CD4-positive, alpha-beta T cell (primary cell): ENCODE measurements around the gene ABL1. TPM values are rescaled to one million over a fixed set of nuclear protein-coding genes. Genes with fewer than 3 reads are reported as not detected.

Source experiments
- ATAC-seq: fragments of 200-7000 bp; cut with Tn5 transposase; one replicate; pipeline ENCODE4 v1.10.0; 2022; ENCODE audit warnings: mild to moderate bottlenecking; ENCODE audit not compliant: poor library complexity
- CTCF ChIA-PET: fragments of 350-600 bp; sonication (Branson Sonifier 250); formaldehyde crosslinking; loops from one replicate; lab custom pipeline; 2021; ENCODE audit warnings: antibody characterized with exemption, inconsistent platforms; lab: Charles Lee
- POLR2A ChIA-PET: fragments of 350-600 bp; sonication (Branson Sonifier 250); formaldehyde crosslinking; loops from one replicate; lab custom pipeline; 2021; ENCODE audit warnings: antibody characterized with exemption, inconsistent platforms; lab: Charles Lee
- DNase-seq, 14 experiments: peaks; one replicate each; pipeline ENCODE4 v3.0.0-alpha.2; 2013 to 2020; ENCODE audit warnings: mixed read lengths in 2 of 14
- H3K27ac ChIP-seq, 2 donors: one replicate each; pipeline versions ENCODE4 v1.5.1 to v1.7.0; 2013; ENCODE audit warnings: low read length in 2 of 2, low read depth in 1 of 2, mild to moderate bottlenecking in 1 of 2
- H3K27me3 ChIP-seq, 2 experiments: 1 replicate in 1 of 2; 2 replicates in 1 of 2; pipeline versions ENCODE4 v1.6.1 to v1.7.0; 2013; ENCODE audit warnings: low read length in 2 of 2, control low read depth in 1 of 2, mild to moderate bottlenecking in 1 of 2, moderate library complexity in 1 of 2; ENCODE audit not compliant: insufficient read depth in 2 of 2, control insufficient read depth in 1 of 2
- H3K36me3 ChIP-seq: one replicate; pipeline ENCODE4 v1.6.1; 2013; ENCODE audit warnings: low read length, control low read depth; ENCODE audit not compliant: insufficient read depth
- H3K4me1 ChIP-seq: one replicate; pipeline ENCODE4 v1.6.1; 2013; ENCODE audit warnings: low read length, control low read depth; ENCODE audit not compliant: insufficient read depth
- H3K4me3 ChIP-seq: one replicate; pipeline ENCODE4 v1.5.1; 2013; ENCODE audit warnings: mild to moderate bottlenecking, low read length, moderate library complexity
- H3K9me3 ChIP-seq, 2 experiments: 1 replicate in 1 of 2; 2 replicates in 1 of 2; pipeline versions ENCODE4 v1.6.1 to v1.7.0; 2013; ENCODE audit warnings: low read length in 2 of 2, mild to moderate bottlenecking in 2 of 2, control low read depth in 1 of 2, moderate library complexity in 1 of 2; ENCODE audit not compliant: control insufficient read depth in 1 of 2, insufficient read depth in 1 of 2
- H3K27ac Mint-ChIP-seq: one replicate; pipeline ENCODE4 v1.8.0; 2020; ENCODE audit warnings: mixed read lengths
- H3K27me3 Mint-ChIP-seq: one replicate; pipeline ENCODE4 v1.8.0; 2021; ENCODE audit warnings: mixed read lengths
- H3K36me3 Mint-ChIP-seq: one replicate; pipeline ENCODE4 v1.8.0; 2021; ENCODE audit warnings: low read depth, mixed read lengths
- H3K4me1 Mint-ChIP-seq: one replicate; pipeline ENCODE4 v1.8.0; 2021; ENCODE audit warnings: low read depth, mixed read lengths
- H3K4me3 Mint-ChIP-seq: one replicate; pipeline ENCODE4 v1.8.0; 2020; ENCODE audit warnings: mild to moderate bottlenecking, mixed read lengths
- H3K9me3 Mint-ChIP-seq: one replicate; pipeline ENCODE4 v1.8.0; 2020; ENCODE audit warnings: mixed read lengths
- intact Hi-C, 2 experiments: fragments of 100-400 bp; cut with DNase I in 1 of 2; cut with micrococcal nuclease in 1 of 2; formaldehyde crosslinking; loops; one replicate each; pipeline versions ENCODE4 v1.15.1 to v1.9.0; 2023 to 2025; cut with DNase I, micrococcal nuclease
- total RNA-seq, 174 experiments: library from RNA in 2 of 174; stranded (reverse) in 2 of 174; gene quantifications; one replicate each; pipeline ENCODE4 v1.2.3 and lab custom pipeline; 2021 to 2026
- TF ChIP-seq, protein P1 (sequence below): fragments of 200-600 bp; IDR thresholded peaks from one replicate; pipeline ENCODE4 v1.8.0; 2022; ENCODE audit warnings: antibody characterized with exemption, mild to moderate bottlenecking

ABL1 gene
- total RNA-seq, 2 experiments from 2014 or later: 29.8 to 33.7 TPM

- POLR2A ChIA-PET: no interaction called here
- Histone ChIP-seq H3K4me3 (no peak overlapping the region), H3K4me1 (no peaks in the 10 kb centered on the region), H3K27me3 (no peaks in the 10 kb centered on the region), H3K27ac (no peak overlapping the region), H3K36me3 (no peaks in the 10 kb centered on the region), H3K9me3 (peaks cover 6 to 11% of the 10 kb centered on the region in 2 experiments)
- CTCF ChIA-PET: no interaction called here
- no peaks in the 10 kb centered on the region for H3K27me3 Mint-ChIP-seq
- intact Hi-C loops: no loop called here
- H3K27ac Mint-ChIP-seq: no peak overlapping the region
- peaks cover 10% of the 10 kb centered on the region for H3K36me3 Mint-ChIP-seq
- H3K4me3 Mint-ChIP-seq: no peak overlapping the region
- H3K4me1 Mint-ChIP-seq: no peaks in the 10 kb centered on the region
- H3K9me3 Mint-ChIP-seq: peaks cover 3% of the 10 kb centered on the region
- DNase-seq (no peak), ATAC-seq (no peak)
- TF ChIP-seq, protein P1, sequence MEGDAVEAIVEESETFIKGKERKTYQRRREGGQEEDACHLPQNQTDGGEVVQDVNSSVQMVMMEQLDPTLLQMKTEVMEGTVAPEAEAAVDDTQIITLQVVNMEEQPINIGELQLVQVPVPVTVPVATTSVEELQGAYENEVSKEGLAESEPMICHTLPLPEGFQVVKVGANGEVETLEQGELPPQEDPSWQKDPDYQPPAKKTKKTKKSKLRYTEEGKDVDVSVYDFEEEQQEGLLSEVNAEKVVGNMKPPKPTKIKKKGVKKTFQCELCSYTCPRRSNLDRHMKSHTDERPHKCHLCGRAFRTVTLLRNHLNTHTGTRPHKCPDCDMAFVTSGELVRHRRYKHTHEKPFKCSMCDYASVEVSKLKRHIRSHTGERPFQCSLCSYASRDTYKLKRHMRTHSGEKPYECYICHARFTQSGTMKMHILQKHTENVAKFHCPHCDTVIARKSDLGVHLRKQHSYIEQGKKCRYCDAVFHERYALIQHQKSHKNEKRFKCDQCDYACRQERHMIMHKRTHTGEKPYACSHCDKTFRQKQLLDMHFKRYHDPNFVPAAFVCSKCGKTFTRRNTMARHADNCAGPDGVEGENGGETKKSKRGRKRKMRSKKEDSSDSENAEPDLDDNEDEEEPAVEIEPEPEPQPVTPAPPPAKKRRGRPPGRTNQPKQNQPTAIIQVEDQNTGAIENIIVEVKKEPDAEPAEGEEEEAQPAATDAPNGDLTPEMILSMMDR: no peak
Measured at GRCh38 chr9:130817914-130818313, 17.1 kb upstream of the ABL1 start.

- H3K9me3 ChIP-seq: peaks cover 6 to 11% of the 10 kb centered on the region in 2 experiments
- CTCF ChIA-PET: interaction anchor here (1.0 kb wide), 1 partner anchor 47 kb away, joined by 3 read pairs; no protein-coding TSS in a partner anchor
- DNase-seq: no peak
- intact Hi-C loops: no loop called here
- no peak overlapping the region for H3K27ac Mint-ChIP-seq
- peaks cover 9% of the 10 kb centered on the region for H3K36me3 Mint-ChIP-seq
- no peak for ATAC-seq
- no peak overlapping the region for H3K27ac ChIP-seq
- no peaks in the 10 kb centered on the region for H3K27me3 ChIP-seq
- H3K4me1 ChIP-seq: no peaks in the 10 kb centered on the region
- TF ChIP-seq, protein P1: no peak
- no peaks in the 10 kb centered on the region for H3K36me3 ChIP-seq
- peaks cover 12% of the 10 kb centered on the region for H3K4me1 Mint-ChIP-seq
- H3K27me3 Mint-ChIP-seq: no peaks in the 10 kb centered on the region
- no peak overlapping the region for H3K4me3 Mint-ChIP-seq
- POLR2A ChIA-PET: no interaction called here
- peaks cover 3% of the 10 kb centered on the region for H3K9me3 Mint-ChIP-seq
- no peak overlapping the region for H3K4me3 ChIP-seq
Measured at GRCh38 chr9:130820135-130820738, 14.8 kb upstream of the ABL1 start.

DNA sequence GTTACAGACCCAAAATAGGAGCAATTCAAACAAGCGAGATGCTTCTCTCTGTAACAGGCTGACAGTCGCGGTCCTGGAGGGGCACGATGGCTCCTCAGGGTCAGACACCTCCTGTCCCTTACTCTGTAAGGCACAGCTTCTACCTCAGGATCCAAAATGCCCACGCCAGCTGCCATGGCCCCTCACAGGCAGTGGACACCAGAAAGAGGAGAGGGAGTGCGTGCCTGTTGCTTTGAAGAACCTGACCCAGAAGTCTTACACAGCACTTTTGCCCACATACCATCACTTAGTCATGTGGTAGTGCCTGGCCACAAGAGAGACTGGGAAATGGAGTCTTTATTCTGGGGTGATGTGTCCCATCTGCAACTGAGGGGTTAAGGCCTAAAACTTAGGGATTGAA is 11.6 kb upstream of the ABL1 start:
- no peaks in the 10 kb centered on the region for H3K36me3 ChIP-seq
- H3K4me1 ChIP-seq: no peaks in the 10 kb centered on the region
- Mint-ChIP-seq H3K9me3 (no peaks in the 10 kb centered on the region), H3K36me3 (no peaks in the 10 kb centered on the region), H3K27me3 (no peaks in the 10 kb centered on the region), H3K4me3 (no peak overlapping the region), H3K4me1 (peaks cover 12% of the 10 kb centered on the region), H3K27ac (no peak overlapping the region)
- intact Hi-C loops: no loop called here
- TF ChIP-seq, protein P1: no peak
- no peak overlapping the region for H3K27ac ChIP-seq
- H3K9me3 ChIP-seq: peaks cover under 1 to 6% of the 10 kb centered on the region in 2 experiments
- H3K4me3 ChIP-seq: no peak overlapping the region
- H3K27me3 ChIP-seq: no peaks in the 10 kb centered on the region
- DNase-seq (no peak), ATAC-seq (no peak)
- CTCF ChIA-PET: no interaction called here
- POLR2A ChIA-PET: interaction anchor here (0.6 kb wide), 1 partner anchor 29 kb away, joined by 3 read pairs; no protein-coding TSS in a partner anchor
